HepG2 (cell line): Measurements from ENCODE around the gene TEX51. TPM values are rescaled to one million over a fixed set of nuclear protein-coding genes. Genes with fewer than 3 reads are reported as not detected.

ENCODE experiments used
- ATAC-seq: fragments of 200-7000 bp; cut with Tn5 transposase; 3 replicates; pipeline ENCODE4 v1.9.1; 2020; ENCODE audit warnings: mild to moderate bottlenecking, moderate library complexity
- BruUV-seq: library from RNA; stranded (reverse); fragments of 400-500 nt; replicated peaks from 2 replicates; lab custom pipeline; 2021; lab: Mats Ljungman, UMichigan
- CTCF ChIA-PET: fragments of 300-600 bp; formaldehyde crosslinking; extraction: SDS; loops from one replicate; lab custom pipeline; 2021; ENCODE audit warnings: low total read pairs, inconsistent platforms, low intra/inter-chr PET ratio; lab: Yijun Ruan, JAX
- POLR2A ChIA-PET: fragments of 350-600 bp; sonication (Branson Sonifier 250); formaldehyde crosslinking; loops from one replicate; lab custom pipeline; 2020; ENCODE audit warnings: antibody characterized with exemption, inconsistent platforms; lab: Yijun Ruan, JAX
- DNase-seq: peaks from one replicate; pipeline ENCODE4 v3.0.0-alpha.2; 2015; ENCODE audit warnings: low spot score
- FAIRE-seq: peaks from 3 replicates; lab custom pipeline; 2011; peaks lifted over from hg19 to GRCh38; lab: Jason Lieb, UNC
- H2AFZ ChIP-seq: one replicate; pipeline ENCODE4 v1.6.1; 2011; ENCODE audit warnings: low read length, inconsistent platforms
- H3K27ac ChIP-seq: fragments of 300-600 bp; 3 replicates; pipeline ENCODE4 v1.8.0; 2011; ENCODE audit warnings: mixed run types, mild to moderate bottlenecking, mixed read lengths, low read length, inconsistent platforms; ENCODE audit not compliant: insufficient read depth; ENCODE audit errors: extremely low read length
- H3K27me3 ChIP-seq, 2 experiments: fragments of 200-600 bp in 1 of 2; 2 replicates in 1 of 2; 3 replicates in 1 of 2; pipeline versions ENCODE4 v1.6.0 to v1.8.0; 2011; ENCODE audit warnings: low read length in 2 of 2, mild to moderate bottlenecking in 2 of 2, moderate library complexity in 2 of 2, inconsistent platforms in 1 of 2; ENCODE audit not compliant: insufficient read depth in 2 of 2, control insufficient read depth in 1 of 2
- H3K36me3 ChIP-seq, 2 experiments: fragments of 200-600 bp in 1 of 2; replicated peaks in 1 of 2; 2 replicates in 1 of 2; 3 replicates in 1 of 2; pipeline versions ENCODE4 v1.5.1 to v1.8.0; 2011; ENCODE audit warnings: low read length in 2 of 2, inconsistent platforms in 1 of 2; ENCODE audit not compliant: insufficient read depth in 2 of 2, control insufficient read depth in 1 of 2
- H3K4me1 ChIP-seq: 2 replicates; pipeline ENCODE4 v1.5.1; 2012; ENCODE audit warnings: low read length, inconsistent platforms; ENCODE audit not compliant: insufficient read depth
- H3K4me2 ChIP-seq: 2 replicates; pipeline ENCODE4 v1.6.0; 2011; ENCODE audit warnings: low read depth, low read length, inconsistent platforms
- H3K4me3 ChIP-seq, 3 experiments: fragments of 200-600 bp in 1 of 3; sonication (generic), shearing (Covaris generic) in 1 of 3; replicated peaks in 1 of 3; 2 replicates each; pipeline ENCODE4 v1.5.1; 2011 to 2016; ENCODE audit warnings: low read length in 3 of 3, inconsistent platforms in 2 of 3, low read depth in 2 of 3, mild to moderate bottlenecking in 2 of 3, control low read depth in 1 of 3, mixed read lengths in 1 of 3; ENCODE audit not compliant: insufficient read depth in 1 of 3
- H3K79me2 ChIP-seq: one replicate; pipeline ENCODE4 v1.6.1; 2011; ENCODE audit warnings: low read length, inconsistent platforms; ENCODE audit not compliant: insufficient read depth
- H3K9ac ChIP-seq: 2 replicates; pipeline ENCODE4 v1.6.0; 2011; ENCODE audit warnings: mild to moderate bottlenecking, low read depth, low read length, inconsistent platforms; ENCODE audit not compliant: insufficient read depth
- H3K9me3 ChIP-seq: 2 replicates; pipeline ENCODE4 v1.5.1; 2012; ENCODE audit warnings: mild to moderate bottlenecking, low read length
- H4K20me1 ChIP-seq: 2 replicates; pipeline ENCODE4 v1.6.0; 2011; ENCODE audit warnings: inconsistent platforms, mild to moderate bottlenecking, low read length, moderate library complexity; ENCODE audit not compliant: insufficient read depth
- ATAD3A ChIP-seq: sonication (generic); formaldehyde crosslinking; IDR thresholded peaks from 2 replicates; pipeline ENCODE4 v1.4.0; 2020; ENCODE audit warnings: missing genetic modification reagents
- CREM ChIP-seq, 2 experiments: sonication (generic) in 1 of 2; formaldehyde crosslinking in 1 of 2; IDR thresholded peaks; 2 replicates each; pipeline versions ENCODE4 v1.4.0 to v1.6.1; 2016 to 2020; ENCODE audit warnings: antibody characterized with exemption in 1 of 2, mild to moderate bottlenecking in 1 of 2, missing genetic modification reagents in 1 of 2
- ELF4 ChIP-seq: sonication (generic); formaldehyde crosslinking; IDR thresholded peaks from 2 replicates; pipeline ENCODE4 v1.5.0; 2020; ENCODE audit warnings: missing genetic modification reagents, mild to moderate bottlenecking, moderate library complexity, borderline replicate concordance
- FOXK2 ChIP-seq: fragments of 450-650 bp; IDR thresholded peaks from 2 replicates; pipeline ENCODE4 v1.6.1; 2016
- KLF15 ChIP-seq: sonication (generic); formaldehyde crosslinking; IDR thresholded peaks from 2 replicates; pipeline ENCODE4 v1.8.1; 2023; ENCODE audit warnings: borderline replicate concordance, mild to moderate bottlenecking, inconsistent platforms, missing genetic modification reagents, mixed read lengths
- MEIS2 ChIP-seq: sonication (generic); formaldehyde crosslinking; IDR thresholded peaks from 2 replicates; pipeline ENCODE4 v1.9.0; 2021; ENCODE audit warnings: mild to moderate bottlenecking, missing genetic modification reagents
- MLXIP ChIP-seq: sonication (generic); formaldehyde crosslinking; IDR thresholded peaks from 2 replicates; pipeline ENCODE4 v1.9.0; 2021; ENCODE audit warnings: missing genetic modification reagents, borderline replicate concordance
- PPARG ChIP-seq: conservative IDR thresholded peaks from 2 replicates; pipeline ENCODE4 v1.6.1; 2016; ENCODE audit warnings: missing biosample characterization, missing genetic modification reagents
- SMAD1 ChIP-seq: sonication (generic); formaldehyde crosslinking; IDR thresholded peaks from 2 replicates; pipeline ENCODE4 v1.4.0; 2020; ENCODE audit warnings: missing genetic modification reagents, low read depth, mild to moderate bottlenecking, borderline replicate concordance
- SP4 ChIP-seq: sonication (generic); formaldehyde crosslinking; IDR thresholded peaks from 2 replicates; pipeline ENCODE4 v1.8.1; 2023; ENCODE audit warnings: mild to moderate bottlenecking, missing genetic modification reagents
- SRSF1 ChIP-seq: fragments of 200-400 bp; formaldehyde crosslinking; optimal IDR thresholded peaks from 2 replicates; pipeline ENCODE3; 2017; ENCODE audit warnings: mild to moderate bottlenecking, low read depth, low read length, moderate library complexity
- ZNF225 ChIP-seq: sonication (generic); formaldehyde crosslinking; IDR thresholded peaks from 2 replicates; pipeline ENCODE4 v1.4.0; 2020; ENCODE audit warnings: mild to moderate bottlenecking, missing genetic modification reagents
- ZNF350 ChIP-seq: sonication (generic); formaldehyde crosslinking; IDR thresholded peaks from 2 replicates; pipeline ENCODE4 v1.4.0; 2020; ENCODE audit warnings: mild to moderate bottlenecking, low read depth, missing genetic modification reagents, borderline replicate concordance
- ZNF530 ChIP-seq: sonication (generic); formaldehyde crosslinking; IDR thresholded peaks from 2 replicates; pipeline ENCODE4 v1.5.0; 2020; ENCODE audit warnings: low read depth, mild to moderate bottlenecking, missing genetic modification reagents
- ZNF605 ChIP-seq: sonication (generic); formaldehyde crosslinking; IDR thresholded peaks from 2 replicates; pipeline ENCODE4 v1.8.0; 2022; ENCODE audit warnings: mild to moderate bottlenecking, missing genetic modification reagents
- ZNF879 ChIP-seq: sonication (generic); formaldehyde crosslinking; IDR thresholded peaks from 2 replicates; pipeline ENCODE4 v1.8.1; 2023; ENCODE audit warnings: missing genetic modification reagents
- ZSCAN21 ChIP-seq: sonication (generic); formaldehyde crosslinking; IDR thresholded peaks from 2 replicates; pipeline ENCODE4 v1.8.0; 2022; ENCODE audit warnings: mild to moderate bottlenecking, missing genetic modification reagents, moderate library complexity, borderline replicate concordance
- WGBS: methylation state at CpG from one replicate; pipeline ENCODE4 v1.1.6; 2017; ENCODE audit warnings: low lambda C conversion rate; 5-methylcytosine and 5-hydroxymethylcytosine counted together
- in situ Hi-C: cut with HindIII; loops from 2 replicates; pipeline ENCODE4 v1.10.0; 2017; ENCODE audit warnings: low pct_unique_long_range_greater_than_20kb; ENCODE audit not compliant: extremely low pct_ligation_motif_present
- intact Hi-C: fragments of 100-400 bp; cut with micrococcal nuclease; formaldehyde crosslinking; loops from one replicate; pipeline ENCODE4 v1.10.0; 2022; ENCODE audit not compliant: unreplicated experiment
- polyA plus RNA-seq, 8 experiments: library from polyadenylated mRNA; depleted of rRNA in 3 of 8; stranded (reverse) in 7 of 8; unstranded in 1 of 8; fragments of >200 nt; fragmentation: Illumina TruSeq in 4 of 8; extraction: Trizol in 4 of 8; gene quantifications; 2 replicates each; pipeline versions ENCODE4 v1.2.1 to v1.2.3, GENCODE V29; 2011 to 2016; ENCODE audit warnings: low read depth in 4 of 8, missing spikeins in 1 of 8, mixed read lengths in 1 of 8; ENCODE audit not compliant: insufficient read depth in 1 of 8
- total RNA-seq, 5 experiments: library from RNA; depleted of rRNA; stranded (reverse); fragments of >200 nt; fragmentation: Illumina TruSeq; extraction: Trizol; gene quantifications; 2 replicates each; pipeline ENCODE4 v1.2.3, GENCODE V29; 2016; ENCODE audit warnings: low read depth in 1 of 5
- TF ChIP-seq, protein P1 (sequence below): sonication (generic); formaldehyde crosslinking; IDR thresholded peaks from 2 replicates; pipeline ENCODE4 v1.5.1; 2020; ENCODE audit warnings: missing genetic modification reagents, mild to moderate bottlenecking, borderline replicate concordance

Gene TEX51
- total and polyA plus RNA-seq, 2 of the 13 experiments (the other 11 are each of a cell fraction or from before 2014, with no cell fraction given): not detected

DNA sequence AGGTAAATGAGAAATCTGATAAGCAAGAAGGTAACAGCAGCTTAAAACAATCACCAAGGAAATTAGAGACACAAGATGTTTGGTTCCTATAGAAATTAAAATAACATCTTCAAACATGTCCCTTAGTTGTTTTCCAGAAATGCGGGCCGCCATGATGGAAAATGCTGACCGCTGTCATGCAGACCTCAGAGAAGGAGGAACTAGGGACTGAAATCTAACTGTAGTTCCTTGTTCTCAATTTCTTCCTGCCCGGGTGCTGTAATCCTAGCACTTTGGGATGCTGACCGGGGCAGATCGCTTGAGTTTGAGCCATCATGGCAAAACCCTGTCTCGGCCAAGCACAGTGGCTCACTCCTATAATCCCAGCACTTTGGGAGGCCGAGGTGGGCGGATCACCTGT lies 51.1 kb downstream of the TEX51 start:
- no peak for ATAC-seq
- H3K27ac ChIP-seq: no peak overlapping the region
- in situ Hi-C loops: no loop called here
- TF ChIP-seq ZNF225 (CRISPR knock-in tag): no peak
- TF ChIP-seq ATAD3A (CRISPR knock-in tag): no peak
- no peak for TF ChIP-seq ZNF605 (CRISPR knock-in tag)
- TF ChIP-seq MEIS2 (CRISPR knock-in tag): no peak
- no peak for TF ChIP-seq ELF4 (CRISPR knock-in tag)
- no peak for TF ChIP-seq SP4 (CRISPR knock-in tag)
- no peak for TF ChIP-seq CREM (IDR thresholded peaks at IDR 0.05)
- TF ChIP-seq CREM (CRISPR knock-in tag; IDR thresholded peaks at IDR 0.05): no peak
- TF ChIP-seq FOXK2: no peak
- no peak for TF ChIP-seq MLXIP (CRISPR knock-in tag)
- TF ChIP-seq ZSCAN21 (CRISPR knock-in tag): no peak
- TF ChIP-seq KLF15 (CRISPR knock-in tag): no peak
- TF ChIP-seq PPARG (CRISPR knock-in tag): no peak
- TF ChIP-seq, protein P1, sequence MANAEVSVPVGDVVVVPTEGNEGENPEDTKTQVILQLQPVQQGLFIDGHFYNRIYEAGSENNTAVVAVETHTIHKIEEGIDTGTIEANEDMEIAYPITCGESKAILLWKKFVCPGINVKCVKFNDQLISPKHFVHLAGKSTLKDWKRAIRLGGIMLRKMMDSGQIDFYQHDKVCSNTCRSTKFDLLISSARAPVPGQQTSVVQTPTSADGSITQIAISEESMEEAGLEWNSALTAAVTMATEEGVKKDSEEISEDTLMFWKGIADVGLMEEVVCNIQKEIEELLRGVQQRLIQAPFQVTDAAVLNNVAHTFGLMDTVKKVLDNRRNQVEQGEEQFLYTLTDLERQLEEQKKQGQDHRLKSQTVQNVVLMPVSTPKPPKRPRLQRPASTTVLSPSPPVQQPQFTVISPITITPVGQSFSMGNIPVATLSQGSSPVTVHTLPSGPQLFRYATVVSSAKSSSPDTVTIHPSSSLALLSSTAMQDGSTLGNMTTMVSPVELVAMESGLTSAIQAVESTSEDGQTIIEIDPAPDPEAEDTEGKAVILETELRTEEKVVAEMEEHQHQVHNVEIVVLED (CRISPR knock-in tag): no peak
- TF ChIP-seq ZNF530 (CRISPR knock-in tag): no peak
- no peak for TF ChIP-seq SRSF1
- TF ChIP-seq ZNF350 (CRISPR knock-in tag): no peak
- no peak for TF ChIP-seq ZNF879
- TF ChIP-seq SMAD1 (CRISPR knock-in tag): no peak
- H3K4me1 ChIP-seq: no peaks in the 10 kb centered on the region; the same call in 1 of the 2 replicates
- intact Hi-C loops: no loop called here
- no peak overlapping the region for H3K4me3 ChIP-seq
- no peak overlapping the region for H3K9ac ChIP-seq
- H4K20me1 ChIP-seq: no peaks in the 10 kb centered on the region
- no peaks in the 10 kb centered on the region for H3K9me3 ChIP-seq
- H3K36me3 ChIP-seq: no peaks in the 10 kb centered on the region
- WGBS: 24% methylated on average over 9 of the region's 9 CpGs
- no peak for FAIRE-seq
- ChIA-PET CTCF (no interaction called here), POLR2A (no interaction called here)
- no peak overlapping the region for H3K4me2 ChIP-seq
- H3K79me2 ChIP-seq: no peaks in the 10 kb centered on the region
- no peak for DNase-seq
- no TSS peak for BruUV-seq
- no peak overlapping the region for H2AFZ ChIP-seq
- peaks cover 0 to 3% of the 10 kb centered on the region in 2 experiments; a peak in 2 of 5 replicates for H3K27me3 ChIP-seq
